Skeletal muscle tissue (tissue), 4 donors: ENCODE results near the gene SLC34A1. TPM values are rescaled to one million over a fixed set of nuclear protein-coding genes. Genes with fewer than 3 reads are reported as not detected.

Experiments
- H3K27ac ChIP-seq: one replicate; pipeline ENCODE4 v1.7.0; 2013; ENCODE audit warnings: mild to moderate bottlenecking, low read depth, low read length, inconsistent platforms
- H3K27me3 ChIP-seq, 3 donors: one replicate each; pipeline ENCODE4 v1.7.0; 2013; ENCODE audit warnings: low read length in 3 of 3; ENCODE audit not compliant: control insufficient read depth in 3 of 3, insufficient read depth in 3 of 3
- H3K36me3 ChIP-seq, 3 donors: one replicate each; pipeline ENCODE4 v1.7.0; 2013; ENCODE audit warnings: low read length in 3 of 3; ENCODE audit not compliant: control insufficient read depth in 3 of 3, insufficient read depth in 3 of 3
- H3K4me1 ChIP-seq, 3 donors: one replicate each; pipeline ENCODE4 v1.7.0; 2013; ENCODE audit warnings: low read length in 3 of 3, mild to moderate bottlenecking in 3 of 3; ENCODE audit not compliant: control insufficient read depth in 3 of 3, insufficient read depth in 3 of 3
- H3K4me3 ChIP-seq, 3 donors: one replicate each; pipeline ENCODE4 v1.7.0; 2013; ENCODE audit warnings: low read length in 3 of 3
- H3K9ac ChIP-seq, 3 donors: one replicate each; pipeline ENCODE4 v1.7.0; 2013; ENCODE audit warnings: low read length in 3 of 3, mild to moderate bottlenecking in 3 of 3, moderate library complexity in 2 of 3, low read depth in 1 of 3
- H3K9me3 ChIP-seq, 3 donors: one replicate each; pipeline ENCODE4 v1.7.0; 2013; ENCODE audit warnings: low read length in 3 of 3; ENCODE audit not compliant: control insufficient read depth in 3 of 3
- total RNA-seq: library from RNA; depleted of rRNA; stranded (reverse); fragments of >200 nt; gene quantifications from one replicate; pipeline ENCODE4 v1.2.3, GENCODE V29; 2014
- donor health status: Osteomylitis.

The SLC34A1 gene
- total RNA-seq, 1 donor from 2014 or later, result not detected

DNA sequence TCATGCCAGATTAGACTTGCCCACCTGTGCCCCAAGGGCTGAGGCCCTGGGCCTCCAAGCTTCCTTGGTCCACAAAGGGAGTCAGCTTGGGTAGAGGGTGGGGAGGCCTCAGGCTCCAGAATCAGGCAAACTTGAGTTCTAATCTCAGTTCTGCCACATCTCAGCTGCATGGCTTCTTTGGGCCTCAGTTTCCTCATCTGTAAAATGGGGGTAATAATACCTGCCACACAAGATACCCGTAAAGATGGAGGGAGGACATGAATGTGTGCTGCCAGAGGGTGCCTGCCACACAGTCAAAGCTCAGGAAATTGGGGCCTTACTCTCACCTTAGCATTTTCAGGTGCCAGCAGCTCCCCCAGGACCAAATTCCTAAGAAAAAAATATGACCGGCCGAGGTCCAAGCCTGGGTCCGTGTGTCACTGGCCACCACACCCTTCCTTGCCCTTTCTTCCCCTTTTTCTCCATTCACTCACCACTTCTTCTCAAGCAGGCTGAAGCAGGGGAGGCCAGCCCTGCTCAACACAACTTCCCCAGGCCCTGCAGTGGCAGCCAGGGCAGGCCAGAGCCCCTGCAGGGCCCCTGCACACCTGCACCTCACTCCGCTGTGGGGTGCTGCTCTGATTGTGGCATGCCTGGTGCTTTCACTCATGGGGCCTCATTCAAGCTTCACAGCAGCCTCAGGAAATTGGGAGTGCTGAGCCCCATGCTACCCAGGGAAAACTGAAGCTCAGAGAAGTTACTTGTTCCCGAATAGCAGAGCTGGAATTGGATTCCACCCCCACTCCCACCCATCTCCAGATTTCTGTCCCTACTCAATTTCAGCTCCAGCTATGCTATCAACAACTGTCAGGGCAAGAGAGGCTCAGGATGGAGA is 22.6 kb upstream of the SLC34A1 start:
- no peak overlapping the region for H3K27ac ChIP-seq
- H3K4me1 ChIP-seq, result peaks cover 35 to 46% (median 44%) of the 10 kb centered on the region in 3 donors
- no peaks in the 10 kb centered on the region for H3K27me3 ChIP-seq

DNA sequence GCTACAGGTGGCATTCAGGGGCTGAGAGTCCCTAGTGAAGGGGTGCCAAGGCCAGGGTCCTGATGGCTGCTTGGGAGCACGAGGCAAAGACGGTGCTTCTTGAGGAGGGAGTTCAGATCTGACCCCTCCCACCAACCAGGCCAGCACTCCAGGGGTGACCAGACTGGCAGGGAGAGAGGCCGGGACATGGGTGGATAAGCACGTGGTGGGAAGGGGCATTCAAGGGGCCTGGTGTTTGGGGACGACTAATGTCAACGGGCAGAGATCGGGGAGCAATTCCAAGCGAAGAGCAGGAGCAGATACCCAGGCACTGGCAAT is 22.0 kb upstream of the SLC34A1 start:
- H3K4me3 ChIP-seq, result no peak overlapping the region
- H3K27me3 ChIP-seq, result no peaks in the 10 kb centered on the region
- H3K9ac ChIP-seq, result no peak overlapping the region
- H3K27ac ChIP-seq, result no peak overlapping the region
- no peaks in the 10 kb centered on the region for H3K9me3 ChIP-seq
- H3K4me1 ChIP-seq, result peaks cover 35 to 47% (median 44%) of the 10 kb centered on the region in 3 donors
- no peaks in the 10 kb centered on the region for H3K36me3 ChIP-seq

More for the DNA sequence above, 22.6 kb upstream of the SLC34A1 start:
- Histone ChIP-seq H3K36me3 (no peaks in the 10 kb centered on the region), H3K9ac (peak overlapping the region in 1 of 3 donors; percentile 25), H3K9me3 (no peaks in the 10 kb centered on the region), H3K4me3 (no peak overlapping the region)

DNA sequence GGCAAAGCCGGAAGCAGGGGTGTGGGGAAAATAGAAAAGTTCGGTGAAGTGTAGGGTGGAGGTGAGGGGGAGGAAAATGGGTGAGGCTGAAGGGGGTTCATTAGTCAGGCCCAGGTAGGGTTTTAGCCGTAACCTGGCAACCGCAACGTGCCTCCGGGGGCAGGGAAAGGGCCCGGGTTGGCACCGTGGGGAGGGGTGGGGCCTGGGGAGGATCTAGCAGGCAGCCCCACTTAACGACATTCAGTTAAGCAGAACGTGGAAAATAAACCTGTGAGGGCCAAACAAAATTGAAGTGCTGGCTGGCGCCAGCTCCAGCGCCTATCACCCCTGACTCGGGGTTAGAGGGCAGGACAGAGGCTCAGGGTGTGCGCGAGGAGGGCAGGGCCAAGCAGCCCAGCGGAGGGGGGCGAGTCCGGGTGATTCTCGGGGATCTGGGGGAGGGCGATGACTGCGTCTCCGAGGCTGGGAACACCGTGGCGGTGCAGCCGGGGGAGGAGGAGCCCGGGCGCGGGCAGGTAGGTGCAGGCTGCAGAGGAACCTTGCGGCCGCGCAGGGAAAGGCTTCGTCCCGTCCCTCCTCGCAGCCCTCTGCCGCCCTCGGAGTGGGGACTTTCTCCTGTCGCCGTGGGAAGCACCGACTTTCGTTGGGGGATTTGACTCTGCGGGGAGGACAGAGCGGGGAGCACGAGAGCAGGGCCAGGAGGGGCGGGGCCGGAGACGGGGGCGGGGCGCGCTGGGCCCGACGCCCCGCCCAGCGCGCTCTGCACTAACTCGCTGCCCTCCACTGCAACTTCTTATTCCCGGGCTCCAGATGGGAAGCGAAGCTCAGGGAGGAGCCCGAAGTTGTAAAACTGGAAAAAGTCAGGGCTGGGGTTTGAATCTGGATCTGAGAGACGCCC is 21.4 kb upstream of the SLC34A1 start:
- no peaks in the 10 kb centered on the region for H3K36me3 ChIP-seq
- H3K4me1 ChIP-seq, result peaks cover 37 to 47% (median 44%) of the 10 kb centered on the region in 3 donors
- H3K9ac ChIP-seq, result peak overlapping the region in 2 of 3 donors; percentile 61 to 80
- H3K27ac ChIP-seq, result no peak overlapping the region
- no peaks in the 10 kb centered on the region for H3K9me3 ChIP-seq
- H3K4me3 ChIP-seq, result peak overlapping the region; percentile 56 to 77 (median 65)
- no peaks in the 10 kb centered on the region for H3K27me3 ChIP-seq

DNA sequence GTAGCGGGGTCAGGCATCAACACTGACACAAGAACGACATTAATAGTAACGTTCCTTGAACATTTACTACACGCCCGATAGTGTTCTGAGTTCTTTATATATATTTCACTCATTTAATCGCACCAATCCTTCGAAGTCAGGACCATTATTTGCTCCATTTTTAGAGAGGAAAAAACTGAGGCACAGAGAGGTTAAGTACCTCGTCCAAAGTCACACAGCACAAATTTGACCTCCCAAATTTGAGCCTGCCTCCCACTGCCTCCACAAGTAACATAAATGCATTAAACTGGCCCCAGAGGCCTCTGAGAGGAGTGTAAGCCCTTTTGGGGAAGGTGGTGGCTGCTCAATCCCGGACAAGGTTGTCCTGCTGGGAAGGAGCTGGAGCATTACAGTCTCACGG is 20.7 kb upstream of the SLC34A1 start:
- Histone ChIP-seq H3K4me3 (peak overlapping the region; percentile 52 to 65 (median 56)), H3K27ac (no peak overlapping the region), H3K9ac (peak overlapping the region in 1 of 3 donors; percentile 57), H3K9me3 (no peaks in the 10 kb centered on the region), H3K27me3 (no peaks in the 10 kb centered on the region), H3K4me1 (peaks cover 36 to 47% (median 44%) of the 10 kb centered on the region in 3 donors), H3K36me3 (no peaks in the 10 kb centered on the region)

DNA sequence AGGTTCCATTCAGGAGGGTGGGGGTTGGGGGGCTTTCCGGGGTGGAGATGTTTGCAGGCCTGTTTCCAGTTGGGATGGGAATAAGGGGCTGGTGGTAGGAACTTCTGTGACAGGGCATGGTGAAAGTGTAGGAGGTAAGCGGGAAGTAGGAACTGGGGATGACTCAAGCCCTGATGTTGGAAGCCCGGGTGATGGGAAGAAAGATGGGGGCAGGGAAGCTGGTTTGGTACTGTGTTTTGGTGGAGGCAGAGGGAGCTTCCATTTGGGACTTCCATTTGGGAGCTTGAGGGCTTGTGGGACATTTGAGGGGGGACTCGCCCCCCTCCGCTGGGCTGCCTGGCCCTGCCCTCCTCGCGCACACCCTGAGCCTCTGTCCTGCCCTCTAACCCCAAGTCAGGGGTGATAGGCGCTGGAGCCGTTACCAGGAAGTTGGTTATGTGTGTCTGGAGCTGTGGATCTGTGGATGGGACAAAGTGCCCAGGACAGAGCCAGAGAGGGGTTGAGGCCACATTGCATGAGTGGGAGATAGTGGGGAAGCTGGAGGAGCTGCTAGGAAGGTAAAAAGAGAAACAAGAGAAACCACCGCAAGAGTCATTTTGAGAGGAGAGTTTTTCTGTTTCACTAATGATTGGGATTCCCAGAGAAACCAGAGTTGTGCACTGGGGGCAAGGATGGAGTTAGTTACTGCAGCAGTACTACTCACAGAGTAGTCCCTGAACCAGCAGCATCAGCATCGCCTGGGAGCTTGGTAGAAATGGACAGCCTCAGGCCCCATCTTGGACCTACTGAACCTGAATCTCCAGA is 19.9 kb upstream of the SLC34A1 start:
- H3K9ac ChIP-seq, result no peak overlapping the region
- H3K4me3 ChIP-seq, result no peak overlapping the region
- no peaks in the 10 kb centered on the region for H3K27me3 ChIP-seq
- H3K27ac ChIP-seq, result no peak overlapping the region
- H3K4me1 ChIP-seq, result peaks cover 36 to 47% (median 44%) of the 10 kb centered on the region in 3 donors
- no peaks in the 10 kb centered on the region for H3K9me3 ChIP-seq
- no peaks in the 10 kb centered on the region for H3K36me3 ChIP-seq

DNA sequence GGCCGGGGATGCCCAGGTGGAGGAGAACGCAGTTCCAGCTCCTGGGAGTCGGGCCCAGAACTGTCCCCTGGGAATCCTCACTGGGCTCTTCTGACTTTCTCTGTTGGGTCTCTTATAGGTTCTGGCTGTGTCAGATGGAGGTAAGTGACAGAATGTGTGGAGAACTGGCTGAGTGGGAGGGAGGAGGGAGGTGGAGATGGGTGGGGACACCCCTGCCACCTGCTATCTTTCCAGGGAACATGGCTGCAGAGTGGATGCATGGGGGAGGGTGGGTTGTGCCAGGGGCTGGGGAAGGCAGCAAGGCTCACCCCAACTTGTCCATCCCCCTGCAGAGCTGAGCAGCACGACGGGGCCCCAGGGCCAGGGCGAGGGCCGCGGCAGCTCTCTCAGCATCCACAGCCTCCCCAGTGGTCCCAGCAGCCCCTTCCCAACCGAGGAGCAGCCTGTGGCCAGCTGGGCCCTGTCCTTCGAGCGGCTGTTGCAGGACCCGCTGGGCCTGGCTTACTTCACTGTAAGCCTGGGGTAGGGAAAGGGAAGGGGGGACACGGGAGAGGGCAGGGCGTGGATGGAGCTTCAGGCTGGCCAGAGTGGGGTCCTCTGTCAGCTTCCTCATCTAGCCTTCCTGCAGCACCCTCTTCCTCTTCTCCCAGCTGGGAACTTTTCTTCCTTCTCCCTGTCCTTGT is 18.2 kb upstream of the SLC34A1 start:
- Histone ChIP-seq H3K4me3 (peak overlapping the region in 1 of 3 donors; percentile 76), H3K9ac (peak overlapping the region; percentile 77 to 91 (median 88)), H3K27me3 (no peaks in the 10 kb centered on the region), H3K36me3 (no peaks in the 10 kb centered on the region), H3K9me3 (no peaks in the 10 kb centered on the region), H3K27ac (peak overlapping the region; percentile 92), H3K4me1 (peaks cover 48 to 51% (median 50%) of the 10 kb centered on the region in 3 donors)

GRCh38 chr5:177366528-177367322 is 17.5 kb upstream of the SLC34A1 start:
- Histone ChIP-seq H3K36me3 (no peaks in the 10 kb centered on the region), H3K27me3 (no peaks in the 10 kb centered on the region), H3K4me3 (peak overlapping the region; percentile 76 to 79 (median 78)), H3K9me3 (no peaks in the 10 kb centered on the region), H3K9ac (peak overlapping the region; percentile 77 to 91 (median 88)), H3K4me1 (peaks cover 55 to 58% (median 57%) of the 10 kb centered on the region in 3 donors), H3K27ac (peak overlapping the region; percentile 92)

DNA sequence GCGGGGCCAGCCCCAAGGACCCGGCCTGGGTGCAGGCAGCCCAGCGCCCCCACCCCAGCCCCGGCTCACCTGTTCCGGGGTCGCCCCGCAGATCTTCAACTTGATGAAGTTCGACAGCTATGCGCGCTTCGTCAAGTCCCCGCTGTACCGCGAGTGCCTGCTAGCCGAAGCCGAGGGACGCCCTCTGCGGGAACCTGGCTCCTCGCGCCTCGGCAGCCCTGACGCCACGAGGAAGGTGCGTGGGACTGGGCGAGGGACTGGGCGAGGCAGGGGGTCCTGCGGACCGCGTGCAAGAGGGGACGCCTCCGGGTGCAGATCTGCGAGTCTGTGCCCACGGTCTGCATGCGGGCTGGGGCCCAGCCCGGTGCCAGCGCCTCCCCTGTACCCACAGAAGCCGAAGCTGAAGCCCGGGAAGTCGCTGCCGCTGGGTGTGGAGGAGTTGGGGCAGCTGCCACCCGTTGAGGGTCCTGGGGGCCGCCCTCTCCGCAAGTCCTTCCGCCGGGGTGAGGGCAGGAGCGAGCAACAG is 16.8 kb upstream of the SLC34A1 start:
- H3K4me1 ChIP-seq, result peaks cover 62 to 64% (median 63%) of the 10 kb centered on the region in 3 donors
- no peaks in the 10 kb centered on the region for H3K27me3 ChIP-seq
- H3K9me3 ChIP-seq, result no peaks in the 10 kb centered on the region
- H3K36me3 ChIP-seq, result no peaks in the 10 kb centered on the region
- peak overlapping the region; percentile 59 to 79 (median 78) for H3K4me3 ChIP-seq
- peak overlapping the region; percentile 92 for H3K27ac ChIP-seq
- H3K9ac ChIP-seq, result peak overlapping the region; percentile 68 to 91 (median 77)
